HUES6 (cell line): Measurements from ENCODE around the gene ATF5.
"Not testable (repeated sequence)": the region's sequence is repeated elsewhere in the genome, so short reads cannot be mapped to it uniquely, and the experiment has no call there.

ENCODE experiments used
- H3K27ac ChIP-seq: 2 replicates; pipeline ENCODE4 v1.7.0; 2013; ENCODE audit warnings: low read depth, mild to moderate bottlenecking, low read length, inconsistent platforms
- H3K27me3 ChIP-seq: 2 replicates; pipeline ENCODE4 v1.6.1; 2013; ENCODE audit warnings: low read length; ENCODE audit not compliant: control insufficient read depth, insufficient read depth
- H3K36me3 ChIP-seq: 2 replicates; pipeline ENCODE4 v1.6.1; 2013; ENCODE audit warnings: low read length; ENCODE audit not compliant: control insufficient read depth, insufficient read depth
- H3K4me1 ChIP-seq: 2 replicates; pipeline ENCODE4 v1.6.1; 2013; ENCODE audit warnings: low read length; ENCODE audit not compliant: control insufficient read depth, insufficient read depth
- H3K4me3 ChIP-seq: 2 replicates; pipeline ENCODE4 v1.5.1; 2013; ENCODE audit warnings: low read depth, low read length
- H3K9ac ChIP-seq: one replicate; pipeline ENCODE4 v1.6.1; 2013; ENCODE audit warnings: mild to moderate bottlenecking, low read length
- H3K9me3 ChIP-seq: 2 replicates; pipeline ENCODE4 v1.6.1; 2013; ENCODE audit warnings: low read depth, low read length; ENCODE audit not compliant: control insufficient read depth, insufficient read depth

The ATF5 gene

GRCh38 chr19:49952479-49952836 is 23.5 kb downstream of the ATF5 start:
- no peak overlapping the region for H3K9ac ChIP-seq
- peaks cover 2% of the 10 kb centered on the region for H3K9me3 ChIP-seq
- H3K4me1 ChIP-seq: peaks cover 17% of the 10 kb centered on the region
- H3K27me3 ChIP-seq: no peaks in the 10 kb centered on the region; the same call in 1 of the 2 replicates
- no peak overlapping the region for H3K27ac ChIP-seq
- no peak overlapping the region for H3K4me3 ChIP-seq
- no peaks in the 10 kb centered on the region for H3K36me3 ChIP-seq

- Histone ChIP-seq H3K36me3 (no peaks in the 10 kb centered on the region), H3K27ac (no peak overlapping the region), H3K4me1 (peaks cover 18% of the 10 kb centered on the region), H3K4me3 (no peak overlapping the region), H3K9ac (no peak overlapping the region), H3K9me3 (peaks cover 2% of the 10 kb centered on the region), H3K27me3 (no peaks in the 10 kb centered on the region; the same call in 1 of the 2 replicates)
Measured at GRCh38 chr19:49952906-49953305, 23.9 kb downstream of the ATF5 start.

- H3K9ac ChIP-seq: no peak overlapping the region
- no peak overlapping the region for H3K4me3 ChIP-seq
- no peaks in the 10 kb centered on the region; the same call in 1 of the 2 replicates for H3K27me3 ChIP-seq
- H3K27ac ChIP-seq: no peak overlapping the region
- no peaks in the 10 kb centered on the region for H3K36me3 ChIP-seq
- H3K9me3 ChIP-seq: peaks cover 2% of the 10 kb centered on the region
- H3K4me1 ChIP-seq: peaks cover 21% of the 10 kb centered on the region
Measured at GRCh38 chr19:49953416-49953815, 24.4 kb downstream of the ATF5 start.

- Histone ChIP-seq H3K4me3 (no peak overlapping the region), H3K9me3 (peaks cover 2% of the 10 kb centered on the region), H3K4me1 (peaks cover 21% of the 10 kb centered on the region), H3K27ac (no peak overlapping the region), H3K36me3 (no peaks in the 10 kb centered on the region), H3K27me3 (no peaks in the 10 kb centered on the region; the same call in 1 of the 2 replicates), H3K9ac (no peak overlapping the region)
Measured at GRCh38 chr19:49954092-49954829, 25.3 kb downstream of the ATF5 start.

- Histone ChIP-seq H3K4me1 (peaks cover 21% of the 10 kb centered on the region), H3K27ac (no peak overlapping the region)
Measured at GRCh38 chr19:49954933-49955332, 25.9 kb downstream of the ATF5 start.

GRCh38 chr19:49956115-49956495 is 27.1 kb downstream of the ATF5 start:
- Histone ChIP-seq H3K4me3 (no peak overlapping the region), H3K27me3 (no peaks in the 10 kb centered on the region; the same call in 1 of the 2 replicates), H3K9me3 (peaks cover 3% of the 10 kb centered on the region), H3K36me3 (no peaks in the 10 kb centered on the region), H3K9ac (no peak overlapping the region), H3K27ac (no peak overlapping the region), H3K4me1 (peaks cover 21% of the 10 kb centered on the region)

More at GRCh38 chr19:49954933-49955332, 25.9 kb downstream of the ATF5 start:
- Histone ChIP-seq H3K27me3 (no peaks in the 10 kb centered on the region; the same call in 1 of the 2 replicates), H3K9me3 (peaks cover 2% of the 10 kb centered on the region), H3K36me3 (no peaks in the 10 kb centered on the region), H3K4me3 (no peak overlapping the region), H3K9ac (no peak overlapping the region)

- H3K27ac ChIP-seq: no peak overlapping the region
- peaks cover 21% of the 10 kb centered on the region for H3K4me1 ChIP-seq
- peaks cover 7% of the 10 kb centered on the region for H3K9me3 ChIP-seq
- no peak overlapping the region for H3K9ac ChIP-seq
- H3K27me3 ChIP-seq: no peaks in the 10 kb centered on the region
- H3K36me3 ChIP-seq: no peaks in the 10 kb centered on the region
- H3K4me3 ChIP-seq: no peak overlapping the region
Measured at GRCh38 chr19:49957262-49957915, 28.4 kb downstream of the ATF5 start.

- H3K4me3 ChIP-seq, H3K27me3 ChIP-seq, H3K9me3 ChIP-seq, H3K27ac ChIP-seq, H3K36me3 ChIP-seq, H3K9ac ChIP-seq: not testable (repeated sequence)
- H3K4me1 ChIP-seq: peaks cover 21% of the 10 kb centered on the region
Measured at GRCh38 chr19:49958144-49958543, 29.1 kb downstream of the ATF5 start.

- H3K27me3 ChIP-seq, H3K4me3 ChIP-seq, H3K27ac ChIP-seq, H3K9ac ChIP-seq, H3K36me3 ChIP-seq, H3K9me3 ChIP-seq: not testable (repeated sequence)
- H3K4me1 ChIP-seq: peaks cover 21% of the 10 kb centered on the region
Measured at GRCh38 chr19:49958596-49958995, 29.6 kb downstream of the ATF5 start.

- peaks cover 11% of the 10 kb centered on the region for H3K4me1 ChIP-seq
- H3K27ac ChIP-seq, H3K9ac ChIP-seq, H3K4me3 ChIP-seq, H3K36me3 ChIP-seq, H3K9me3 ChIP-seq, H3K27me3 ChIP-seq: not testable (repeated sequence)
Measured at GRCh38 chr19:49959892-49960291, 30.9 kb downstream of the ATF5 start.

GRCh38 chr19:49960980-49961379 is 32.0 kb downstream of the ATF5 start, which contains the start of gene SIGLEC11:
Gene SIGLEC11 (minus strand): TSS chr19:49961172. CDS start chr19:49961081, 91 bp downstream.
- not testable (repeated sequence) for H3K36me3 ChIP-seq, H3K9ac ChIP-seq, H3K27me3 ChIP-seq, H3K4me3 ChIP-seq, H3K9me3 ChIP-seq, H3K27ac ChIP-seq
- peaks cover 11% of the 10 kb centered on the region for H3K4me1 ChIP-seq
